OCI-LY1 (cell line): ENCODE data around the gene RABGAP1L.
"Not testable (repeated sequence)": the region's sequence is repeated elsewhere in the genome, so short reads cannot be mapped to it uniquely, and the experiment has no call there.

Experiments used
- H2AFZ ChIP-seq: fragments of 200-600 bp; sonication (generic), shearing (Covaris generic); 2 replicates; pipeline ENCODE4 v1.6.0; 2014; ENCODE audit warnings: antibody characterized with exemption, mild to moderate bottlenecking, low read length
- H3F3A ChIP-seq: fragments of 200-600 bp; sonication (generic), shearing (Covaris generic); 2 replicates; pipeline ENCODE4 v1.6.0; 2014; ENCODE audit warnings: mild to moderate bottlenecking, antibody characterized with exemption, low read length, moderate library complexity; ENCODE audit not compliant: insufficient read depth
- H3K27ac ChIP-seq: fragments of 200-600 bp; sonication (generic); 2 replicates; pipeline ENCODE4 v1.5.1; 2014; ENCODE audit warnings: low read length, mixed run types, mild to moderate bottlenecking, low read depth; ENCODE audit not compliant: poor library complexity, severe bottlenecking
- H3K27me3 ChIP-seq: fragments of 200-600 bp; sonication (generic); 2 replicates; pipeline ENCODE4 v1.6.0; 2014; ENCODE audit warnings: antibody characterized with exemption, mild to moderate bottlenecking, low read length, moderate library complexity; ENCODE audit not compliant: insufficient read depth
- H3K36me3 ChIP-seq: fragments of 200-600 bp; sonication (generic); 2 replicates; pipeline ENCODE4 v1.6.1; 2014; ENCODE audit warnings: mild to moderate bottlenecking, antibody characterized with exemption, low read length, moderate library complexity, mixed read lengths; ENCODE audit not compliant: insufficient read depth
- H3K4me1 ChIP-seq: fragments of 200-600 bp; sonication (generic); 2 replicates; pipeline ENCODE4 v1.5.1; 2014; ENCODE audit warnings: mild to moderate bottlenecking, low read length, moderate library complexity; ENCODE audit not compliant: insufficient read depth, severe bottlenecking
- H3K4me2 ChIP-seq: fragments of 200-600 bp; sonication (generic), shearing (Covaris generic); 2 replicates; pipeline ENCODE4 v1.6.1; 2014; ENCODE audit warnings: low read length
- H3K4me3 ChIP-seq: fragments of 200-600 bp; sonication (generic); 2 replicates; pipeline ENCODE4 v1.5.1; 2014; ENCODE audit warnings: low read length, low read depth, mild to moderate bottlenecking, mixed read lengths; ENCODE audit not compliant: poor library complexity, severe bottlenecking
- H3K79me2 ChIP-seq: fragments of 200-600 bp; shearing (Covaris generic); 2 replicates; pipeline ENCODE4 v1.6.1; 2016; ENCODE audit warnings: mixed run types, low read length, mixed read lengths; ENCODE audit not compliant: insufficient read depth
- H3K9ac ChIP-seq: fragments of 200-600 bp; sonication (generic), shearing (Covaris generic); 2 replicates; pipeline ENCODE4 v1.6.1; 2014; ENCODE audit warnings: mild to moderate bottlenecking, low read length, mixed read lengths
- H3K9me2 ChIP-seq: fragments of 200-600 bp; sonication (generic), shearing (Covaris generic); 2 replicates; pipeline ENCODE4 v1.6.1; 2014; ENCODE audit warnings: low read depth, mild to moderate bottlenecking, low read length, mixed read lengths
- H3K9me3 ChIP-seq: fragments of 200-600 bp; shearing (Covaris generic); 2 replicates; pipeline ENCODE4 v1.6.1; 2014; ENCODE audit warnings: low read length, mixed read lengths
- H4K20me1 ChIP-seq: fragments of 200-600 bp; sonication (generic), shearing (Covaris generic); 2 replicates; pipeline ENCODE4 v1.6.0; 2016; ENCODE audit warnings: mild to moderate bottlenecking, low read length; ENCODE audit not compliant: insufficient read depth
- CTCF ChIP-seq: fragments of 200-600 bp; sonication (generic), shearing (Covaris generic); IDR thresholded peaks from 2 replicates; pipeline ENCODE4 v1.5.1; 2017; ENCODE audit warnings: mild to moderate bottlenecking, antibody characterized with exemption, low read length, moderate library complexity, mixed read lengths
- EZH2 ChIP-seq: fragments of 200-600 bp; sonication (generic), shearing (Covaris generic); IDR thresholded peaks from 2 replicates; pipeline ENCODE4 v1.8.0; 2017; ENCODE audit warnings: borderline replicate concordance, mixed run types, mild to moderate bottlenecking, antibody characterized with exemption, low read length, moderate library complexity, mixed read lengths

Gene RABGAP1L

GRCh38 chr1:174572771-174573170, 413.5 kb downstream of the RABGAP1L start:
- H3K9ac ChIP-seq, result no peak overlapping the region
- H3K27ac ChIP-seq, result no peak overlapping the region

GRCh38 chr1:174576120-174576519, 416.8 kb downstream of the RABGAP1L start:
- not testable (repeated sequence) for H3K36me3 ChIP-seq, H4K20me1 ChIP-seq, H3K4me2 ChIP-seq, H3K79me2 ChIP-seq, H3K9me3 ChIP-seq, H3F3A ChIP-seq, H3K4me1 ChIP-seq, H3K9me2 ChIP-seq, H2AFZ ChIP-seq, H3K9ac ChIP-seq, H3K27ac ChIP-seq, H3K27me3 ChIP-seq, H3K4me3 ChIP-seq

More at GRCh38 chr1:174572771-174573170, 413.5 kb downstream of the RABGAP1L start:
- no peaks in the 10 kb centered on the region for H3F3A ChIP-seq
- H3K27me3 ChIP-seq, result no peaks in the 10 kb centered on the region
- no peak overlapping the region for H3K4me3 ChIP-seq
- no peaks in the 10 kb centered on the region for H3K79me2 ChIP-seq
- no peak overlapping the region for H2AFZ ChIP-seq
- no peaks in the 10 kb centered on the region for H3K9me2 ChIP-seq
- no peaks in the 10 kb centered on the region for H3K36me3 ChIP-seq
- no peak overlapping the region for H3K4me2 ChIP-seq
- peaks cover 7% of the 10 kb centered on the region; the same call in 1 of the 2 replicates for H3K9me3 ChIP-seq
- no peaks in the 10 kb centered on the region for H4K20me1 ChIP-seq
- TF ChIP-seq CTCF (no peak), EZH2 (no peak)
- H3K4me1 ChIP-seq, result no peaks in the 10 kb centered on the region

GRCh38 chr1:174577681-174578080, 418.4 kb downstream of the RABGAP1L start:
- Histone ChIP-seq H3K9me3 (peaks cover 7% of the 10 kb centered on the region; the same call in 1 of the 2 replicates), H3K27me3 (no peaks in the 10 kb centered on the region), H3K4me1 (no peaks in the 10 kb centered on the region), H3K27ac (no peak overlapping the region), H4K20me1 (no peaks in the 10 kb centered on the region), H3K36me3 (no peaks in the 10 kb centered on the region), H3F3A (no peaks in the 10 kb centered on the region), H3K79me2 (no peaks in the 10 kb centered on the region), H3K9me2 (no peaks in the 10 kb centered on the region), H3K9ac (no peak overlapping the region), H3K4me3 (no peak overlapping the region), H2AFZ (no peak overlapping the region), H3K4me2 (no peak overlapping the region)
- TF ChIP-seq CTCF (no peak), EZH2 (no peak)

- H3K4me3 ChIP-seq, result no peak overlapping the region
- H3K4me1 ChIP-seq, result no peaks in the 10 kb centered on the region
- no peaks in the 10 kb centered on the region for H3K79me2 ChIP-seq
- no peak overlapping the region for H2AFZ ChIP-seq
- no peaks in the 10 kb centered on the region for H3K9me2 ChIP-seq
- H3K9ac ChIP-seq, result no peak overlapping the region
- no peaks in the 10 kb centered on the region for H3F3A ChIP-seq
- H4K20me1 ChIP-seq, result no peaks in the 10 kb centered on the region
- H3K9me3 ChIP-seq, result peaks cover 3% of the 10 kb centered on the region; the same call in 1 of the 2 replicates
- H3K4me2 ChIP-seq, result no peak overlapping the region
- H3K27me3 ChIP-seq, result no peaks in the 10 kb centered on the region
- TF ChIP-seq EZH2 (no peak), CTCF (no peak)
- H3K27ac ChIP-seq, result no peak overlapping the region
- 0 out of 2 replicates have a peak, but pooled peaks cover 7% of the 10 kb centered on the region for H3K36me3 ChIP-seq
Measured at GRCh38 chr1:174580801-174581200, 421.5 kb downstream of the RABGAP1L start.
